Fibroblast of mammary gland (primary cell): Measurements from ENCODE around the gene ADI1.
A peak's percentile ranks its signal among the peaks of the same experiment; 100 is the strongest.

ENCODE experiments used
- DNase-seq: peaks from one replicate; pipeline ENCODE4 v3.0.0-alpha.2; 2010; ENCODE audit warnings: low read depth
- H3K4me3 ChIP-seq: 2 replicates; pipeline ENCODE4 v1.5.1; 2011; ENCODE audit warnings: low read depth, mild to moderate bottlenecking, low read length, moderate library complexity; ENCODE audit not compliant: control insufficient read depth
- TF ChIP-seq, protein P1 (sequence below): conservative IDR thresholded peaks from 2 replicates; pipeline ENCODE4 v1.5.1; 2011; ENCODE audit warnings: low read depth, low read length, inconsistent platforms; ENCODE audit not compliant: control insufficient read depth, insufficient read depth

ADI1 gene

DNA sequence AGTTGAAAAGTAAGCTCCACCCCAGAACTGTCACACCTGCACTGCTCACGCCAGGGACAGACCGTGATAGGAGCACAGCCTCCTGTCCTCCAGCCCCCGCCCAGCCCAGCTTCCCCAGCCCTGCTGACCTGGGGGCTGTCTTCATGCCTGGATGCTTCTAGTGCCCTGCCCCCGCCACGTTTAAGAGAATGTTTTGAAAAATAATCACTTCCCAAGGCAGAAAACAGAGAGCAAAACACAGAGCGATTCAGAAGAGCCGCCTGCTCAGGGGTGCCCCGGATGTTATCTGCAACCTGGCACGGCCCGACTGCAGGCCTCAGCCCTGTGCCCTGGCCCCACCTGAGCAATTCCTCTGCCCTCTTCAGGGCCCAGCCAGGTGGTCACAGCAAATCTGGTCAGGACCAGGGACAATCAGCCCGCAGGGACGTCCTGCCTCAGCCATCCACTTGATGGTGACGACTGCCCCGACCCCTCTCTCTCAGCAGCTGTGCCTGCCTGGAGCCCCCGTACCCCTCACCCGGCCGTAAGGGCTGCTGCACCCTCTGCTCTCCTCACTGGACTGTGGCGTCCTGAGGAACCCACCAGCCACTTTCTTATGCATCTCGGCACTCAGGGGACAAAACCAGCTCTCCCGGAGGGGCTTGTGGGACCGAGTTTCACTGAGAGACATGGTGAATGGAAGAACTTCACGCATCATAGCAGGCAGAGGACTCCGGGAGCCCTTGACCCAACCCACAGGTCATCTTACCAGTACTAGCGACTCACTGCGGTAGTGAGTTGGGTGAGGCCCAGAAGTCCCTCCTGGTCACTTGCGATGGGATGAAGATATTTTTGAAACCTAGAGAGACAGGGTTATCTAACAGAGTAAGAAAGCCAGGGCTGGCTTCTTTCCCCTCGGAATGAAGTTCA is 30.2 kb downstream of the ADI1 start:
- DNase-seq = no peak
- H3K4me3 ChIP-seq = no peak overlapping the region
- TF ChIP-seq, protein P1, sequence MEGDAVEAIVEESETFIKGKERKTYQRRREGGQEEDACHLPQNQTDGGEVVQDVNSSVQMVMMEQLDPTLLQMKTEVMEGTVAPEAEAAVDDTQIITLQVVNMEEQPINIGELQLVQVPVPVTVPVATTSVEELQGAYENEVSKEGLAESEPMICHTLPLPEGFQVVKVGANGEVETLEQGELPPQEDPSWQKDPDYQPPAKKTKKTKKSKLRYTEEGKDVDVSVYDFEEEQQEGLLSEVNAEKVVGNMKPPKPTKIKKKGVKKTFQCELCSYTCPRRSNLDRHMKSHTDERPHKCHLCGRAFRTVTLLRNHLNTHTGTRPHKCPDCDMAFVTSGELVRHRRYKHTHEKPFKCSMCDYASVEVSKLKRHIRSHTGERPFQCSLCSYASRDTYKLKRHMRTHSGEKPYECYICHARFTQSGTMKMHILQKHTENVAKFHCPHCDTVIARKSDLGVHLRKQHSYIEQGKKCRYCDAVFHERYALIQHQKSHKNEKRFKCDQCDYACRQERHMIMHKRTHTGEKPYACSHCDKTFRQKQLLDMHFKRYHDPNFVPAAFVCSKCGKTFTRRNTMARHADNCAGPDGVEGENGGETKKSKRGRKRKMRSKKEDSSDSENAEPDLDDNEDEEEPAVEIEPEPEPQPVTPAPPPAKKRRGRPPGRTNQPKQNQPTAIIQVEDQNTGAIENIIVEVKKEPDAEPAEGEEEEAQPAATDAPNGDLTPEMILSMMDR = no peak

DNA sequence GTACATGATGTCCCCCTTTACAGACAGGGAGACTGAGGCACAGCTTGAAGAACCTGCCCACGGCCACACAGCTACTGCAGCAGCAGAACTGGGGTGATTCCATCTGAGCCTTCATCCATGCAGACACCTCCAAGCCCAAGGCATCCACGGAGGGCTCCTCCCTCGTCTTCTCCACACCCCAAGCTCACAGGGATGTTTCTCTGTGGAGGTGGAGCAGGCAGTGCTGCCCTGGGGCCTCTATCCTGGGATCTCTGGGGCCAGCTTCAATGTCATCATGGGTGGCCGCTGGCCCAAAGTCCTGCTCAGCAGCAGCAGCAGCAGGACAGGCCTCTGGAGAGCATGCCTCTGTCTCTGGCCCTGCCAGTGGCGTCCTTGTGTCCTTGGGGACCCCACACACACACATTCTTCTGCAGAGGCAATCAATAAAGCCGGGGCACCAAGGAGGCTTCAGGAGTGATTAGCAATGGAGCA is 31.2 kb downstream of the ADI1 start:
- H3K4me3 ChIP-seq = no peak overlapping the region
- no peak for DNase-seq
- TF ChIP-seq, protein P1 = no peak

DNA sequence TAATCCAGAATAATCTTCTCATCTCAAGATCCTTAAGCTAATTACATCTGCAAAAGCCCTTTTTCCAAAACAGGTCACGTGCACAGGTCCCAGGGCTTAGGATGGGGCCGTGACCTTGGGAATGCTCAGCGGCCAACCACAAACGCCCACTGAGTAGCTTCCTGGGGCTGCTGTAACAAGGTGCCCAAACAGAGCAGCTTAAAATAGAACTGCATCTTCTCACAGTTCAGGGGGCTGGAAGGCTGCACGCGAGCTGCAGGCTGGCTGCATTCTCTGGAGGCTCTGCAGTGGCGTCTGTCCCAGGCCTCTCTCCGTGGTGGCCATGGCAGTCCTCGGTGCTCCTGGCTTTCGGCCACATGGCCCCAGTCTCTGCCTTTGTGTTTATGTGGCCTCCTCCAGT is 31.9 kb downstream of the ADI1 start:
- H3K4me3 ChIP-seq = no peak overlapping the region
- TF ChIP-seq, protein P1 = no peak
- peak; percentile 35 for DNase-seq

DNA sequence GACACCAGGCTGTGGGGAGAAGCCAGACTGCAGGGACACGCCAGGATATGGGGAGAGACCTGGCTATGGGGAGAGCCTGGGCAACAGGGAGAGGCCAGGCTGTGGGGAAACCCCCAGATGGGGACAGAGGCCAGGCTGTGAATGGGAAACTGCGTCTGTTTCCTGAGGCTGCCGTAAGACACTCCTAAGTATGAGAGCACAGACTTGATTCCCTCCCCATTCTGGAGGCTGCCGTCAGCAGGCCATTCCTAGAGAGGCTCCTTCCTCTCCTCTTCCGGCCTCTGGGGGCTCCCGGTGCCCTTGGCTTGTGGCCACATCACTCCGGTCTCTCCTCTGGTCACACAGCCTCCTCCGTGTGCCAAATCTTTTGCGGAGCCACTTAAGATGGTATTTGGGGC is 32.3 kb downstream of the ADI1 start:
- DNase-seq = peak; percentile 34
- TF ChIP-seq, protein P1 = no peak
- no peak overlapping the region for H3K4me3 ChIP-seq

DNA sequence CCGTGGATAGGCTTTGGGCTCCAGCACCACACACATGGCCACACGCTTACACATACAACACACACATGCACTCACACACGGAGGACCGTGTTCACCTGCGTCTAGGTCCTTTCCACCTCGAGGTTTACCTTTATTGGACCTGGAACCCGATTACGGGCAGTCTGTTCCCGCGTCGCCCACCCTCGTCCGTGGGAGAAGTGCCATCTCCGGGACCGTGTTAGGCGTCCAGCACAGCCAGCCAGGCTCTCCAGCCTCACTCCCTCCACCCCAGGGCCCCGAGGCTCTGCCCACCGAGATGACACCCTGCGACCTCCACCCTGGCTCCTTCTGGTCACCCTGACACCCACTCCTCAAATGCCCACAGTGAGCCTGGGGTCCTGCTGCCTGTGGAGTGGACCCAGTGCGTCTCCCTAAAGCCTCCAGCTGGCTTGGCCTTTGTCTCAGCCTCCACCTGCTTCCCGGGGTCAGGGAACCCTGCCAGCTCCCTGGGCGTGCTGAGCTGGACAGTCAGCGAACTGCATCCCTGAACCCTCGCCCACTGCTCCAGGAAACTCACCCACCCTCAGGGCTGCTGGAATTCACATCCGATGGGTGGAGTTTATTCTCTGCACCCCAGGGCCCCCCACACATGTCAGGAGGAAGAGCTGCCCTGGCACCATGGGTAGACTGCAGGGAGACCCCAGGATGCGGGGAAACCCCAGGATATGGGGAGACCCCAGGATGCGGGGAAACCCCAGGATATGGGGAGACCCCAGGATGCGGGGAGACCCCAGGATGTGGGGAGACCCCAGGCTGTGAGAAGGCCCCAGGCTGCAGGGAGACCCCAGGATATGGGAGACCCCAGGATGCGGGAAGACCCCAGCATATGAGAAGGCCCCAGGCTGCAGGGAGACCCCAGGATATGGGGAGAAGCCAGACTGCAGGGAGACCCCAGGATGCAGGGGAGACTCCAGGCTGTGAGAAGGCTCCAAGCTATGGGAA is 33.0 kb downstream of the ADI1 start:
- TF ChIP-seq, protein P1 = no peak
- H3K4me3 ChIP-seq = no peak overlapping the region
- DNase-seq = no peak

DNA sequence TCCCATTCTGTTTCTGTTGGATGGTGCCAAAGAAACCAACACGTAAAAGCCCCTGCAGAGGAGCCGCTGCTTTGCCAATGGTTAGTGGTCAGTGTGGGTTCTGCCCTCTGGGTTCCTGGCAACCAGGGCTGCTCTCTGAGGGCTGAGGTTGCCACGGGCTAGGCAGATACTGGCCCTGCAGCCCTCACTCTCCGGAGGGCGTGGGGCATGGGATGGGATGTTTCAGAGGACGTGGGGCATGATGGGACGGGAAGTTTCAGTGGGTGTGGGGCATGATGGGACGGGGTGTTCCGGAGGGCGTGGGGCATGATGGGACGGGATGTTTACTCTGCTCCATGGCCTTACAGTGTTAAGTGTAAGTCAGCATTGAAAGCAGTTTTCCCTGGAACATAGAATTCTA is 34.2 kb downstream of the ADI1 start:
- DNase-seq = no peak

More for the DNA sequence above, 34.2 kb downstream of the ADI1 start:
- H3K4me3 ChIP-seq = no peak overlapping the region
- TF ChIP-seq, protein P1 = no peak
